Activated naive CD4-positive, alpha-beta T cell treated with anti-CD3 and anti-CD28 coated beads for 36 hours (primary cell): ENCODE results near the gene CACNA1C. TPM values are rescaled to one million over a fixed set of nuclear protein-coding genes. Genes with fewer than 3 reads are reported as not detected.

Experiments used
- CTCF ChIA-PET: fragments of 350-600 bp; sonication (Branson Sonifier 250); formaldehyde crosslinking; loops from one replicate; lab custom pipeline; 2021; ENCODE audit warnings: antibody characterized with exemption; lab: Charles Lee
- DNase-seq: peaks from one replicate; pipeline ENCODE4 v3.0.0-alpha.2; 2020
- H3K27ac Mint-ChIP-seq: one replicate; pipeline ENCODE4 v1.8.0; 2021; ENCODE audit warnings: mild to moderate bottlenecking, mixed read lengths
- H3K27me3 Mint-ChIP-seq: one replicate; pipeline ENCODE4 v1.8.0; 2021; ENCODE audit warnings: low read depth, mixed read lengths
- H3K36me3 Mint-ChIP-seq: one replicate; pipeline ENCODE4 v1.8.0; 2021; ENCODE audit warnings: low read depth, mixed read lengths
- H3K4me1 Mint-ChIP-seq: one replicate; pipeline ENCODE4 v1.8.0; 2021; ENCODE audit warnings: low read depth, mixed read lengths
- H3K4me3 Mint-ChIP-seq: one replicate; pipeline ENCODE4 v1.8.0; 2021; ENCODE audit warnings: mild to moderate bottlenecking, moderate library complexity, mixed read lengths
- H3K9me3 Mint-ChIP-seq: one replicate; pipeline ENCODE4 v1.8.0; 2021; ENCODE audit warnings: mixed read lengths
- intact Hi-C: fragments of 100-400 bp; cut with micrococcal nuclease; formaldehyde crosslinking; loops from one replicate; pipeline ENCODE4 v1.15.1; 2023
- total RNA-seq, 2 experiments: library from RNA; stranded (reverse); gene quantifications; one replicate each; pipeline ENCODE4 v1.2.3, GENCODE V29; 2021

The CACNA1C gene
- total RNA-seq, 2 experiments from 2014 or later: 0.02 to 0.12 TPM

- Mint-ChIP-seq H3K4me3 (no peak overlapping the region), H3K27ac (no peak overlapping the region), H3K9me3 (no peaks in the 10 kb centered on the region), H3K27me3 (no peaks in the 10 kb centered on the region), H3K4me1 (no peaks in the 10 kb centered on the region), H3K36me3 (no peaks in the 10 kb centered on the region)
- intact Hi-C loops: no loop called here
- CTCF ChIA-PET: no interaction called here
- no peak for DNase-seq
Observed at GRCh38 chr12:2268471-2269286, 215.9 kb downstream of the CACNA1C start.

GRCh38 chr12:2270846-2271245 is 218.1 kb downstream of the CACNA1C start:
- H3K27ac Mint-ChIP-seq: no peak overlapping the region
- DNase-seq: no peak
- H3K27me3 Mint-ChIP-seq: no peaks in the 10 kb centered on the region
- H3K9me3 Mint-ChIP-seq: no peaks in the 10 kb centered on the region
- no peaks in the 10 kb centered on the region for H3K36me3 Mint-ChIP-seq
- no peaks in the 10 kb centered on the region for H3K4me1 Mint-ChIP-seq
- CTCF ChIA-PET: no interaction called here
- intact Hi-C loops: no loop called here
- no peak overlapping the region for H3K4me3 Mint-ChIP-seq

GRCh38 chr12:2271961-2272360 is 219.2 kb downstream of the CACNA1C start:
- intact Hi-C loops: no loop called here
- no peak for DNase-seq
- no peaks in the 10 kb centered on the region for H3K36me3 Mint-ChIP-seq
- H3K4me3 Mint-ChIP-seq: no peak overlapping the region
- no peaks in the 10 kb centered on the region for H3K27me3 Mint-ChIP-seq
- no peak overlapping the region for H3K27ac Mint-ChIP-seq
- H3K4me1 Mint-ChIP-seq: no peaks in the 10 kb centered on the region
- H3K9me3 Mint-ChIP-seq: no peaks in the 10 kb centered on the region
- CTCF ChIA-PET: no interaction called here

- Mint-ChIP-seq H3K36me3 (no peaks in the 10 kb centered on the region), H3K9me3 (no peaks in the 10 kb centered on the region), H3K4me3 (no peak overlapping the region), H3K27ac (no peak overlapping the region), H3K4me1 (no peaks in the 10 kb centered on the region), H3K27me3 (no peaks in the 10 kb centered on the region)
- intact Hi-C loops: no loop called here
- DNase-seq: no peak
- CTCF ChIA-PET: no interaction called here
Observed at GRCh38 chr12:2273288-2273687, 220.5 kb downstream of the CACNA1C start.

- no peaks in the 10 kb centered on the region for H3K4me1 Mint-ChIP-seq
- H3K4me3 Mint-ChIP-seq: no peak overlapping the region
- no peak for DNase-seq
- no peaks in the 10 kb centered on the region for H3K27me3 Mint-ChIP-seq
- intact Hi-C loops: no loop called here
- no peaks in the 10 kb centered on the region for H3K9me3 Mint-ChIP-seq
- no peaks in the 10 kb centered on the region for H3K36me3 Mint-ChIP-seq
- CTCF ChIA-PET: no interaction called here
- no peak overlapping the region for H3K27ac Mint-ChIP-seq
Observed at GRCh38 chr12:2273751-2274150, 221.0 kb downstream of the CACNA1C start.

- Mint-ChIP-seq H3K36me3 (no peaks in the 10 kb centered on the region), H3K9me3 (peaks cover under 1% of the 10 kb centered on the region), H3K4me3 (no peak overlapping the region), H3K27me3 (no peaks in the 10 kb centered on the region), H3K4me1 (no peaks in the 10 kb centered on the region), H3K27ac (no peak overlapping the region)
- no peak for DNase-seq
- intact Hi-C loops: no loop called here
- CTCF ChIA-PET: no interaction called here
Observed at GRCh38 chr12:2274733-2275132, 221.9 kb downstream of the CACNA1C start.

- no peaks in the 10 kb centered on the region for H3K4me1 Mint-ChIP-seq
- DNase-seq: no peak
- H3K4me3 Mint-ChIP-seq: no peak overlapping the region
- H3K27me3 Mint-ChIP-seq: no peaks in the 10 kb centered on the region
- H3K9me3 Mint-ChIP-seq: peaks cover 8% of the 10 kb centered on the region
- H3K36me3 Mint-ChIP-seq: no peaks in the 10 kb centered on the region
- intact Hi-C loops: no loop called here
- CTCF ChIA-PET: interaction anchor here (1.2 kb wide), 1 partner anchor 14 kb away, joined by 4 read pairs; no protein-coding TSS in a partner anchor
- no peak overlapping the region for H3K27ac Mint-ChIP-seq
Observed at GRCh38 chr12:2276288-2277033, 223.7 kb downstream of the CACNA1C start.

GRCh38 chr12:2277492-2278155 is 224.8 kb downstream of the CACNA1C start:
- Mint-ChIP-seq H3K4me3 (no peak overlapping the region), H3K27ac (no peak overlapping the region), H3K9me3 (peaks cover 11% of the 10 kb centered on the region), H3K4me1 (no peaks in the 10 kb centered on the region), H3K27me3 (no peaks in the 10 kb centered on the region), H3K36me3 (no peaks in the 10 kb centered on the region)
- intact Hi-C loops: no loop called here
- no peak for DNase-seq
- CTCF ChIA-PET: no interaction called here

- CTCF ChIA-PET: interaction anchor here (1.6 kb wide), 1 partner anchor 10 kb away, joined by 6 read pairs; no protein-coding TSS in a partner anchor
- peaks cover 20% of the 10 kb centered on the region for H3K27me3 Mint-ChIP-seq
Observed at GRCh38 chr12:2281446-2281845, 228.7 kb downstream of the CACNA1C start.

GRCh38 chr12:2282318-2282717 is 229.5 kb downstream of the CACNA1C start:
- Mint-ChIP-seq H3K9me3 (peaks cover 11% of the 10 kb centered on the region), H3K27ac (no peak overlapping the region), H3K27me3 (peaks cover 22% of the 10 kb centered on the region), H3K4me3 (no peak overlapping the region), H3K36me3 (no peaks in the 10 kb centered on the region), H3K4me1 (peaks cover 2% of the 10 kb centered on the region)
- intact Hi-C loops: no loop called here
- CTCF ChIA-PET: interaction anchor here (0.6 to 1.6 kb wide), 2 partner anchors 9 to 346 kb away, joined by 3 to 6 read pairs; no protein-coding TSS in a partner anchor
- no peak for DNase-seq

More at GRCh38 chr12:2281446-2281845, 228.7 kb downstream of the CACNA1C start:
- no peak overlapping the region for H3K27ac Mint-ChIP-seq
- peaks cover 11% of the 10 kb centered on the region for H3K9me3 Mint-ChIP-seq
- H3K4me3 Mint-ChIP-seq: no peak overlapping the region
- peaks cover 2% of the 10 kb centered on the region for H3K4me1 Mint-ChIP-seq
- intact Hi-C loops: no loop called here
- DNase-seq: no peak
- no peaks in the 10 kb centered on the region for H3K36me3 Mint-ChIP-seq

- H3K4me1 Mint-ChIP-seq: peaks cover 2% of the 10 kb centered on the region
- DNase-seq: no peak
- no peak overlapping the region for H3K27ac Mint-ChIP-seq
- no peaks in the 10 kb centered on the region for H3K36me3 Mint-ChIP-seq
- H3K9me3 Mint-ChIP-seq: peaks cover 11% of the 10 kb centered on the region
- CTCF ChIA-PET: interaction anchor here (0.7 to 2.1 kb wide), 5 partner anchors 56 to 1143 kb away, joined by 3 to 4 read pairs (median 3); no protein-coding TSS in a partner anchor
- no peak overlapping the region for H3K4me3 Mint-ChIP-seq
- intact Hi-C loops: no loop called here
- peaks cover 22% of the 10 kb centered on the region for H3K27me3 Mint-ChIP-seq
Observed at GRCh38 chr12:2283480-2283879, 230.7 kb downstream of the CACNA1C start.

- Mint-ChIP-seq H3K4me3 (no peak overlapping the region), H3K36me3 (no peaks in the 10 kb centered on the region), H3K27ac (no peak overlapping the region), H3K4me1 (peaks cover 2% of the 10 kb centered on the region), H3K9me3 (peaks cover 11% of the 10 kb centered on the region), H3K27me3 (peaks cover 22% of the 10 kb centered on the region)
- intact Hi-C loops: loop anchor here (2.0 kb wide), 1 partner anchor 487 kb away; no protein-coding TSS in a partner anchor
- no peak for DNase-seq
- CTCF ChIA-PET: interaction anchor here (0.7 to 2.1 kb wide), 4 partner anchors 55 to 247 kb away, joined by 3 to 4 read pairs (median 4); no protein-coding TSS in a partner anchor
Observed at GRCh38 chr12:2283916-2284315, 231.1 kb downstream of the CACNA1C start.
